Measurements from ENCODE around the gene PLA2G2F.
A peak's percentile ranks its signal among the peaks of the same experiment; 100 is the strongest.

PLA2G2F gene

GRCh38 chr1:20138961-20139550 is at the start of gene PLA2G2F:
TSS of gene PLA2G2F (plus strand) at chr1:20139323. CDS start at chr1:20139428, 105 bp downstream.
- no peak for DNase-seq (ENCODE audit: low read depth, low spot score)
- H3K27ac ChIP-seq: no peak within 1 kb of the TSS

GRCh38 chr1:20089328-20090077 is 49.6 kb upstream of the PLA2G2F start:
- no peak for DNase-seq (ENCODE audit: low read depth, low spot score)
- H3K27ac ChIP-seq: no peak overlapping the region

- H3K27ac ChIP-seq: no peak overlapping the region
- no peak for DNase-seq (ENCODE audit: low read depth, low spot score)
These were observed 49.0 kb upstream of the PLA2G2F start for GRCh38 chr1:20090119-20090518.

- DNase-seq (ENCODE audit: low read depth, low spot score): no peak
- H3K27ac ChIP-seq: no peak overlapping the region
These were observed 48.5 kb upstream of the PLA2G2F start for GRCh38 chr1:20090641-20091040.

GRCh38 chr1:20093303-20093702 is 45.8 kb upstream of the PLA2G2F start:
- no peak for DNase-seq (ENCODE audit: low read depth, low spot score)
- H3K27ac ChIP-seq: no peak overlapping the region

- DNase-seq (ENCODE audit: low read depth, low spot score): no peak
- no peak overlapping the region for H3K27ac ChIP-seq
These were observed 45.2 kb upstream of the PLA2G2F start for GRCh38 chr1:20093940-20094391.

GRCh38 chr1:20095564-20096434 is 43.3 kb upstream of the PLA2G2F start:
- no peak overlapping the region for H3K27ac ChIP-seq

GRCh38 chr1:20096840-20097447 is 42.2 kb upstream of the PLA2G2F start:
- no peak for DNase-seq (ENCODE audit: low read depth, low spot score)
- no peak overlapping the region for H3K27ac ChIP-seq

More at GRCh38 chr1:20095564-20096434, 43.3 kb upstream of the PLA2G2F start:
- no peak for DNase-seq (ENCODE audit: low read depth, low spot score)

- H3K27ac ChIP-seq: no peak overlapping the region
- no peak for DNase-seq (ENCODE audit: low read depth, low spot score)
These were observed 39.6 kb upstream of the PLA2G2F start for GRCh38 chr1:20099533-20099932.

GRCh38 chr1:20100632-20101355 is 38.3 kb upstream of the PLA2G2F start:
- no peak overlapping the region for H3K27ac ChIP-seq
- DNase-seq (ENCODE audit: low read depth, low spot score): peak; percentile 20

GRCh38 chr1:20102875-20103274 is 36.2 kb upstream of the PLA2G2F start:
- no peak overlapping the region for H3K27ac ChIP-seq
- DNase-seq (ENCODE audit: low read depth, low spot score): peak; percentile 76

- peak; percentile 24 for DNase-seq (ENCODE audit: low read depth, low spot score)
- H3K27ac ChIP-seq: no peak overlapping the region
These were observed 33.3 kb upstream of the PLA2G2F start for GRCh38 chr1:20105856-20106255.

- H3K27ac ChIP-seq: no peak overlapping the region
- DNase-seq (ENCODE audit: low read depth, low spot score): no peak
These were observed 31.8 kb upstream of the PLA2G2F start for GRCh38 chr1:20107351-20107750.

GRCh38 chr1:20107796-20108195 is 31.3 kb upstream of the PLA2G2F start:
- no peak for DNase-seq (ENCODE audit: low read depth, low spot score)
- H3K27ac ChIP-seq: no peak overlapping the region

GRCh38 chr1:20108366-20109123 is 30.6 kb upstream of the PLA2G2F start:
- DNase-seq (ENCODE audit: low read depth, low spot score): no peak
- H3K27ac ChIP-seq: no peak overlapping the region

- DNase-seq (ENCODE audit: low read depth, low spot score): peak; percentile 39
- no peak overlapping the region for H3K27ac ChIP-seq
These were observed 29.8 kb upstream of the PLA2G2F start for GRCh38 chr1:20109223-20109856.

- DNase-seq (ENCODE audit: low read depth, low spot score): peak; percentile 84
These were observed 28.4 kb upstream of the PLA2G2F start for GRCh38 chr1:20110679-20111078.

GRCh38 chr1:20111452-20111851 is 27.7 kb upstream of the PLA2G2F start:
- DNase-seq (ENCODE audit: low read depth, low spot score): no peak
- no peak overlapping the region for H3K27ac ChIP-seq

More at GRCh38 chr1:20110679-20111078, 28.4 kb upstream of the PLA2G2F start:
- H3K27ac ChIP-seq: peak overlapping the region; percentile 37
